ENCODE results near the gene MAFG.
"Not testable (repeated sequence)": the region's sequence is repeated elsewhere in the genome, so short reads cannot be mapped to it uniquely, and the experiment has no call there.

The MAFG gene

GRCh38 chr17:81923302-81924260, 4.0 kb downstream of the MAFG start:
- DNase-seq (ENCODE audit: low spot score): peak; percentile 83

- DNase-seq (ENCODE audit: low spot score): no peak
Measured at GRCh38 chr17:81922566-81923301, 4.8 kb downstream of the MAFG start.

GRCh38 chr17:81921996-81922565, 5.5 kb downstream of the MAFG start:
- DNase-seq (ENCODE audit: low spot score): no peak

GRCh38 chr17:81921537-81921862, 6.0 kb downstream of the MAFG start:
- DNase-seq (ENCODE audit: low spot score): no peak

- DNase-seq (ENCODE audit: low spot score): no peak
Measured at GRCh38 chr17:81920612-81921536, 6.7 kb downstream of the MAFG start.

GRCh38 chr17:81918832-81919545, 8.5 kb downstream of the MAFG start:
- no peak for DNase-seq (ENCODE audit: low spot score)

GRCh38 chr17:81918333-81918669, 9.2 kb downstream of the MAFG start:
- not testable (repeated sequence) for DNase-seq (ENCODE audit: low spot score)

- peak; percentile 97 for DNase-seq (ENCODE audit: low spot score)
Measured at GRCh38 chr17:81917565-81918332, 9.8 kb downstream of the MAFG start, which contains the start of gene SIRT7. Gene SIRT7 (minus strand): TSS chr17:81918176. CDS start chr17:81918131, 45 bp downstream.

- peak; percentile 53 for DNase-seq (ENCODE audit: low spot score)
Measured at GRCh38 chr17:81916234-81917001, 11.1 kb downstream of the MAFG start.

GRCh38 chr17:81915331-81915730, 12.2 kb downstream of the MAFG start:
- no peak for DNase-seq (ENCODE audit: low spot score)

GRCh38 chr17:81914103-81914850, 13.3 kb downstream of the MAFG start:
- no peak for DNase-seq (ENCODE audit: low spot score)

GRCh38 chr17:81913394-81914102, 14.0 kb downstream of the MAFG start:
- no peak for DNase-seq (ENCODE audit: low spot score)

GRCh38 chr17:81912441-81913309, 14.9 kb downstream of the MAFG start:
- DNase-seq (ENCODE audit: low spot score): no peak

- DNase-seq (ENCODE audit: low spot score): no peak
Measured at GRCh38 chr17:81911969-81912368, 15.6 kb downstream of the MAFG start.

- DNase-seq (ENCODE audit: low spot score): peak; percentile 99
Measured at GRCh38 chr17:81911277-81911961, 16.1 kb downstream of the MAFG start, which contains the start of gene PCYT2. Gene PCYT2 (minus strand): TSS chr17:81911399. CDS start chr17:81911355, 44 bp downstream.

- peak; percentile 53 for DNase-seq (ENCODE audit: low spot score)
Measured at GRCh38 chr17:81910840-81911276, 16.7 kb downstream of the MAFG start.
